CD4-positive, CD25-positive, alpha-beta regulatory T cell (primary cell): ENCODE measurements around the gene ARID4A. TPM values are rescaled to one million over a fixed set of nuclear protein-coding genes. Genes with fewer than 3 reads are reported as not detected.

Experiments
- ATAC-seq, 2 donors: fragments of 150-1000 bp; cut with Tn5 transposase; one replicate each; pipeline ENCODE4 v1.10.0; 2021; ENCODE audit warnings: low read depth in 2 of 2, moderate number of reproducible peaks in 2 of 2, moderate library complexity in 1 of 2
- DNase-seq, 3 donors: peaks; one replicate each; pipeline versions ENCODE4 v3.0.0 to v3.0.0-alpha.2; 2012 to 2022; ENCODE audit warnings: mixed read lengths in 1 of 3
- H3K27ac ChIP-seq: one replicate; pipeline ENCODE4 v1.7.0; 2013; ENCODE audit warnings: mild to moderate bottlenecking, low read length; ENCODE audit not compliant: insufficient read depth, poor library complexity, severe bottlenecking
- H3K27me3 ChIP-seq: one replicate; pipeline ENCODE4 v1.7.0; 2013; ENCODE audit warnings: low read length; ENCODE audit not compliant: control insufficient read depth, insufficient read depth
- H3K36me3 ChIP-seq: one replicate; pipeline ENCODE4 v1.7.0; 2013; ENCODE audit warnings: mild to moderate bottlenecking, low read length, moderate library complexity; ENCODE audit not compliant: control insufficient read depth, insufficient read depth
- H3K4me1 ChIP-seq: 2 replicates; pipeline ENCODE4 v1.7.0; 2013; ENCODE audit warnings: mild to moderate bottlenecking, low read length; ENCODE audit not compliant: insufficient read depth, control insufficient read depth, poor library complexity, severe bottlenecking
- H3K4me3 ChIP-seq: one replicate; pipeline ENCODE4 v1.7.0; 2013; ENCODE audit warnings: low read depth, mild to moderate bottlenecking, low read length, moderate library complexity
- H3K9me3 ChIP-seq, 2 experiments: 1 replicate in 1 of 2; 2 replicates in 1 of 2; pipeline ENCODE4 v1.7.0; 2013; ENCODE audit warnings: low read length in 2 of 2, mild to moderate bottlenecking in 1 of 2, moderate library complexity in 1 of 2; ENCODE audit not compliant: control insufficient read depth in 2 of 2
- H3K27ac Mint-ChIP-seq, 3 donors: one replicate each; pipeline ENCODE4 v1.8.0; 2020 to 2022; ENCODE audit warnings: mild to moderate bottlenecking in 3 of 3, mixed read lengths in 3 of 3, moderate library complexity in 2 of 3
- H3K27me3 Mint-ChIP-seq: one replicate; pipeline ENCODE4 v1.8.0; 2022; ENCODE audit warnings: mild to moderate bottlenecking, mixed read lengths
- H3K36me3 Mint-ChIP-seq: one replicate; pipeline ENCODE4 v1.8.0; 2020; ENCODE audit warnings: mixed read lengths
- H3K4me1 Mint-ChIP-seq, 4 donors: one replicate each; pipeline ENCODE4 v1.8.0; 2020 to 2022; ENCODE audit warnings: mixed read lengths in 4 of 4, mild to moderate bottlenecking in 1 of 4
- H3K4me3 Mint-ChIP-seq, 4 donors: one replicate each; pipeline ENCODE4 v1.8.0; 2020 to 2022; ENCODE audit warnings: mild to moderate bottlenecking in 4 of 4, mixed read lengths in 4 of 4, moderate library complexity in 3 of 4
- H3K9me3 Mint-ChIP-seq, 7 donors: one replicate each; pipeline ENCODE4 v1.8.0; 2020 to 2022; ENCODE audit warnings: mixed read lengths in 7 of 7, mild to moderate bottlenecking in 3 of 7, moderate library complexity in 2 of 7
- polyA plus RNA-seq, 4 donors: library from polyadenylated mRNA; unstranded; fragments of 300-500 nt; fragmentation: Illumina TruSeq; gene quantifications; one replicate each; pipeline ENCODE4 v1.2.3, GENCODE V29; 2021
- total RNA-seq: library from RNA; stranded (reverse); gene quantifications from one replicate; pipeline ENCODE4 v1.2.3, GENCODE V29; 2022

The ARID4A gene
- total and polyA plus RNA-seq, 5 donors from 2014 or later, result 23.3 to 102 (median 26.1) TPM

DNA sequence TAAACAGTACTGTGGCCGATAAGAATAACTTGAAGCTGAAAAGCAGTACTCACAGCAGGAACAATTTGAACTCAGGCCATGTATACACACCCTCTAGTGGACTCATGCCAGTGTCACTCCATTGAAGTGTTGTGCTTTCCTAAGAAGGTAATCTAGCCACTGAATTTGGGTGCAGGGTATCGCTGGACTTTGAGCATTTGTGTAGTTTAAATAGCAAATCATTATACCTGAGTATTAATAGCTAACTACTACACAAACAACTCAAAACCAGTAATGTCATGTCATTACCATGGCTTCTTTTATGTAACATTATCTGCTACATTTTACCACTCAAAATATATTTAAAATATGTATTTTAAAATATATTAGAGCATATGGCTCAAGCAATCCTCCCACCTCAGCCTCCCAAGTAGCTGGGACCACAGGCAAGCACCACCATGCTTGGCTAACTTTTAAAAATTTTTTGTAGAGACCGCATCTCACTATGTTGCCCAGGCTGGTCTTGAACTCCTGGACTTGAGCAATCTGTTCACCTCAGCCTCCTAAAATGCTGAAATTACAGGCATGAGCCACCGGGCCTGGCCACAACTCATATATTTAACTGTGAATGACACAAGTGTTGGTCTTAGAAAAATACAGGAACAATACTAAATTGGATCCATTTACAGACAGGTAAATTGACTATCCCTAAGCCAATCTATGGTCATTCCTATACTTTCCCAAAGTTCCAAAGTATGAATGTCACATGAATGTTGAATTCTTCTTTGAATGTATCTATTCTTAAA, 25.6 kb upstream of the ARID4A start:
- ATAC-seq (no peak), DNase-seq (no peak)

DNA sequence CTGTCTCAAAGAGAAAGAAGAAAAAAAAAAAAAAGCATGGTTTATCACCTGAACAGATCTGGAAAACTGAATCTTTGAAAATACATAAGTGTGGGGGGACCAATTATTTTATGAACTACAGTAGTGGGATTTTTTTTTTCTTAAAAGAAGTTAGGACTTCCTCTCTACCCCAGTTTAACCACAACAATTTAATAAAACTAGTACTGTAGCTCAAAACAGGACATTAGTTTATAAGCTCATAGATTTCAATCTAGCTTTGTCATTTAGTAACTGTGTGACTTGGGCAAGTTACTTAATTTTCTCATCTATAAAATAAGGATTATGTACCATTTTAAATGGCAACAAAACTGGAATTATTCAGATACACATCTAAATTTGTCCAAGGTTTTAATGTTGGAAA, 23.5 kb upstream of the ARID4A start:
- peaks cover 52% of the 10 kb centered on the region for H3K36me3 ChIP-seq

More for the DNA sequence above, 25.6 kb upstream of the ARID4A start:
- Mint-ChIP-seq H3K9me3 (no peaks in the 10 kb centered on the region), H3K36me3 (peaks cover 27% of the 10 kb centered on the region), H3K27ac (peak overlapping the region in 1 of 3 donors; percentile 71), H3K27me3 (no peaks in the 10 kb centered on the region), H3K4me3 (no peak overlapping the region), H3K4me1 (peaks cover 17 to 68% (median 50%) of the 10 kb centered on the region in 4 donors)
- Histone ChIP-seq H3K4me1 (peaks cover 33% of the 10 kb centered on the region), H3K9me3 (no peaks in the 10 kb centered on the region), H3K4me3 (no peak overlapping the region), H3K36me3 (peaks cover 61% of the 10 kb centered on the region), H3K27ac (no peak overlapping the region), H3K27me3 (no peaks in the 10 kb centered on the region)

GRCh38 chr14:58275527-58276190, 22.7 kb upstream of the ARID4A start:
- H3K27ac Mint-ChIP-seq, result peak overlapping the region; percentile 26 to 83 (median 69)

More for the DNA sequence above, 23.5 kb upstream of the ARID4A start:
- H3K4me1 ChIP-seq, result peaks cover 40% of the 10 kb centered on the region
- peak overlapping the region; percentile 69 to 83 (median 73) for H3K27ac Mint-ChIP-seq
- H3K36me3 Mint-ChIP-seq, result peaks cover 22% of the 10 kb centered on the region
- no peaks in the 10 kb centered on the region for H3K27me3 ChIP-seq
- peaks cover 16 to 74% (median 52%) of the 10 kb centered on the region in 4 donors for H3K4me1 Mint-ChIP-seq
- H3K27me3 Mint-ChIP-seq, result no peaks in the 10 kb centered on the region
- H3K27ac ChIP-seq, result peak overlapping the region; percentile 53
- ATAC-seq, result peak; percentile 30 to 34
- peak overlapping the region; percentile 56 for H3K4me3 ChIP-seq
- DNase-seq, result peak in 1 of 3 donors; percentile 26
- H3K9me3 Mint-ChIP-seq, result no peaks in the 10 kb centered on the region
- no peaks in the 10 kb centered on the region for H3K9me3 ChIP-seq
- H3K4me3 Mint-ChIP-seq, result peak overlapping the region; percentile 17 to 75 (median 51)

GRCh38 chr14:58276208-58276607, 22.1 kb upstream of the ARID4A start:
- peak overlapping the region; percentile 56 for H3K4me3 ChIP-seq
- H3K4me3 Mint-ChIP-seq, result peak overlapping the region in 2 of 4 donors; percentile 18 to 54
- DNase-seq (peak in 1 of 3 donors; percentile 21), ATAC-seq (no peak)
- H3K4me1 ChIP-seq, result peaks cover 48% of the 10 kb centered on the region
- H3K27ac Mint-ChIP-seq, result peak overlapping the region in 2 of 3 donors; percentile 16 to 69
- H3K4me1 Mint-ChIP-seq, result peaks cover 21 to 73% (median 58%) of the 10 kb centered on the region in 4 donors
- H3K27me3 Mint-ChIP-seq, result no peaks in the 10 kb centered on the region
- peaks cover 41% of the 10 kb centered on the region for H3K36me3 ChIP-seq
- no peaks in the 10 kb centered on the region for H3K9me3 ChIP-seq
- H3K36me3 Mint-ChIP-seq, result peaks cover 18% of the 10 kb centered on the region
- no peaks in the 10 kb centered on the region for H3K9me3 Mint-ChIP-seq
- H3K27me3 ChIP-seq, result no peaks in the 10 kb centered on the region
- peak overlapping the region; percentile 53 for H3K27ac ChIP-seq

More at GRCh38 chr14:58275527-58276190, 22.7 kb upstream of the ARID4A start:
- Histone ChIP-seq H3K4me1 (peaks cover 42% of the 10 kb centered on the region), H3K4me3 (peak overlapping the region; percentile 56), H3K36me3 (peaks cover 46% of the 10 kb centered on the region), H3K9me3 (no peaks in the 10 kb centered on the region), H3K27ac (peak overlapping the region; percentile 53), H3K27me3 (no peaks in the 10 kb centered on the region)
- Mint-ChIP-seq H3K9me3 (no peaks in the 10 kb centered on the region), H3K4me3 (peak overlapping the region; percentile 18 to 77 (median 59)), H3K4me1 (peaks cover 16 to 72% (median 53%) of the 10 kb centered on the region in 4 donors), H3K27me3 (no peaks in the 10 kb centered on the region), H3K36me3 (peaks cover 17% of the 10 kb centered on the region)
- DNase-seq (no peak), ATAC-seq (no peak)

DNA sequence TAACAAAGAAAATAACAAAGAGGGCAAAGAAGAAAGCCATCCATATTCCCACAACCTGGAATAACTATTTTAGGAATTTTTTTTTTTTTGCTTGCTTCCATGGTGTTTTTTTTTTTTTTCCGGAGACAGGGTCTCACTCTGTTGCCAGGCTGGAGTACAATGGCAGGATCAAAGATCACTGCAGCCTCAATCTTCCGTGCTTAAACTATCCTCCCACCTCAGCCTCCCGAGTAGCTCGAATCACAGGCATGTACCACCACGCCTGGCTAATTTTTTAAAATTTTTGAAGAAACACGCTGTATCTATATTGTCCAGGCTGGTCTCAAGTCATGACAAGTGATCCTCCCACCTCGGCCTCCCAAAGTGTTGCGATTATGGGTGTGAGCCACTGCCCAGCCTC, 20.2 kb upstream of the ARID4A start:
- Mint-ChIP-seq H3K4me1 (peaks cover 27 to 86% (median 66%) of the 10 kb centered on the region in 4 donors), H3K27me3 (no peaks in the 10 kb centered on the region), H3K4me3 (peak overlapping the region in 1 of 4 donors; percentile 84), H3K27ac (peak overlapping the region; percentile 42 to 74 (median 47)), H3K9me3 (no peaks in the 10 kb centered on the region), H3K36me3 (peaks cover 28% of the 10 kb centered on the region)
- ATAC-seq (no peak), DNase-seq (no peak)
- Histone ChIP-seq H3K4me3 (no peak overlapping the region), H3K9me3 (no peaks in the 10 kb centered on the region), H3K27ac (no peak overlapping the region), H3K27me3 (no peaks in the 10 kb centered on the region), H3K36me3 (peaks cover 28% of the 10 kb centered on the region), H3K4me1 (peaks cover 59% of the 10 kb centered on the region)

GRCh38 chr14:58280954-58281787, 17.2 kb upstream of the ARID4A start:
- peaks cover 45% of the 10 kb centered on the region for H3K36me3 Mint-ChIP-seq
- H3K4me3 Mint-ChIP-seq, result peak overlapping the region; percentile 22 to 75 (median 41)
- H3K27ac Mint-ChIP-seq, result peak overlapping the region; percentile 87 to 96 (median 89)
- DNase-seq (peak in 2 of 3 donors; percentile 44 to 54), ATAC-seq (peak; percentile 84)
- Histone ChIP-seq H3K9me3 (no peaks in the 10 kb centered on the region), H3K27ac (peak overlapping the region; percentile 80), H3K27me3 (no peaks in the 10 kb centered on the region), H3K36me3 (peaks cover 52% of the 10 kb centered on the region), H3K4me1 (peaks cover 37% of the 10 kb centered on the region), H3K4me3 (peak overlapping the region; percentile 55)
- no peaks in the 10 kb centered on the region for H3K27me3 Mint-ChIP-seq
- peaks cover 30 to 81% (median 57%) of the 10 kb centered on the region in 4 donors for H3K4me1 Mint-ChIP-seq
- H3K9me3 Mint-ChIP-seq, result no peaks in the 10 kb centered on the region

- Mint-ChIP-seq H3K27ac (peak overlapping the region; percentile 87 to 96 (median 89)), H3K27me3 (no peaks in the 10 kb centered on the region), H3K9me3 (no peaks in the 10 kb centered on the region), H3K4me1 (peaks cover 30 to 74% (median 51%) of the 10 kb centered on the region in 4 donors), H3K4me3 (peak overlapping the region in 2 of 4 donors; percentile 53 to 75), H3K36me3 (peaks cover 45% of the 10 kb centered on the region)
- Histone ChIP-seq H3K4me3 (peak overlapping the region; percentile 55), H3K36me3 (peaks cover 59% of the 10 kb centered on the region), H3K4me1 (peaks cover 29% of the 10 kb centered on the region), H3K27me3 (no peaks in the 10 kb centered on the region), H3K27ac (peak overlapping the region; percentile 80), H3K9me3 (no peaks in the 10 kb centered on the region)
- no peak for DNase-seq
- no peak for ATAC-seq
Observed at GRCh38 chr14:58281969-58282368, 16.4 kb upstream of the ARID4A start.
